GM12878 (cell line): ENCODE data around the gene LITAF. TPM values are rescaled to one million over a fixed set of nuclear protein-coding genes. Genes with fewer than 3 reads are reported as not detected.

Experiments
- ATAC-seq: fragments of 200-7000 bp; cut with Tn5 transposase; 3 replicates; pipeline ENCODE4 v1.9.1; 2020; ENCODE audit warnings: mild to moderate bottlenecking, moderate library complexity
- BruUV-seq: library from RNA; stranded (reverse); fragments of 400-500 nt; replicated peaks from 2 replicates; lab custom pipeline; 2021; lab: Mats Ljungman, UMichigan
- CTCF ChIA-PET: fragments of 300-600 bp; sonication (Branson Sonifier 250); formaldehyde crosslinking; extraction: SDS; loops from one replicate; lab custom pipeline; 2021; ENCODE audit warnings: inconsistent platforms; lab: Yijun Ruan, JAX
- POLR2A ChIA-PET: fragments of 350-600 bp; formaldehyde crosslinking; extraction: SDS; loops from one replicate; lab custom pipeline; 2021; ENCODE audit warnings: inconsistent platforms; lab: Charles Lee
- RAD21 ChIA-PET: fragments of 300-600 bp; sonication (Branson Sonifier 250); formaldehyde crosslinking; loops from one replicate; lab custom pipeline; 2023; ENCODE audit warnings: antibody characterized with exemption; ENCODE audit not compliant: unreplicated experiment; lab: Charles Lee
- SMC1A ChIA-PET: fragments of 300-600 bp; sonication (Branson Sonifier 250); formaldehyde crosslinking; loops from one replicate; lab custom pipeline; 2023; ENCODE audit not compliant: unreplicated experiment, uncharacterized antibody; lab: Charles Lee
- DNase-seq: peaks from one replicate; pipeline ENCODE4 v3.0.0-alpha.2; 2011; ENCODE audit warnings: low read depth, low spot score
- FAIRE-seq: peaks from 3 replicates; lab custom pipeline; 2011; peaks lifted over from hg19 to GRCh38; lab: Jason Lieb, UNC
- H2AFZ ChIP-seq: 2 replicates; pipeline ENCODE4 v1.6.0; 2011; ENCODE audit warnings: low read depth, low read length, control low read depth; ENCODE audit not compliant: control insufficient read depth
- H3K27ac ChIP-seq: 2 replicates; pipeline ENCODE4 v1.5.1; 2011; ENCODE audit warnings: control low read depth; ENCODE audit not compliant: control insufficient read depth, insufficient read depth
- H3K27me3 ChIP-seq, 2 experiments: replicated peaks in 1 of 2; 2 replicates each; pipeline versions ENCODE4 v1.6.0 to v1.6.1; 2011; ENCODE audit warnings: low read length in 1 of 2; ENCODE audit not compliant: control insufficient read depth in 2 of 2, insufficient read depth in 2 of 2
- H3K36me3 ChIP-seq, 2 experiments: 2 replicates each; pipeline ENCODE4 v1.5.1; 2011; ENCODE audit warnings: low read length in 1 of 2; ENCODE audit not compliant: control insufficient read depth in 2 of 2, insufficient read depth in 2 of 2
- H3K4me1 ChIP-seq: 2 replicates; pipeline ENCODE4 v1.6.1; 2011; ENCODE audit warnings: mild to moderate bottlenecking, low read length, moderate library complexity, mixed read lengths; ENCODE audit not compliant: control insufficient read depth, insufficient read depth
- H3K4me2 ChIP-seq: 2 replicates; pipeline ENCODE4 v1.6.0; 2011; ENCODE audit warnings: control low read depth; ENCODE audit not compliant: control insufficient read depth, insufficient read depth
- H3K4me3 ChIP-seq: fragments of 200-600 bp; sonication (generic); 2 replicates; pipeline ENCODE4 v1.5.1; 2016
- H3K79me2 ChIP-seq: 2 replicates; pipeline ENCODE4 v1.6.0; 2011; ENCODE audit warnings: low read length; ENCODE audit not compliant: control insufficient read depth, insufficient read depth
- H3K9ac ChIP-seq: 2 replicates; pipeline ENCODE4 v1.8.0; 2011; ENCODE audit warnings: low read length, control low read depth, mixed read lengths; ENCODE audit not compliant: control insufficient read depth, insufficient read depth
- H3K9me3 ChIP-seq: replicated peaks from 3 replicates; pipeline ENCODE4 v1.5.1; 2011; ENCODE audit warnings: mild to moderate bottlenecking, low read length; ENCODE audit not compliant: control insufficient read depth, insufficient read depth
- H4K20me1 ChIP-seq: 2 replicates; pipeline ENCODE4 v1.6.0; 2011; ENCODE audit not compliant: control insufficient read depth, insufficient read depth
- CEBPB ChIP-seq, 2 experiments: fragments of 150-350 bp in 1 of 2; IDR thresholded peaks; 2 replicates each; pipeline ENCODE4 v1.6.1; 2012 to 2014; ENCODE audit warnings: low read depth in 2 of 2, low read length in 2 of 2, borderline replicate concordance in 1 of 2, inconsistent platforms in 1 of 2
- CTCF ChIP-seq, 3 experiments: IDR thresholded peaks in 2 of 3; conservative IDR thresholded peaks in 1 of 3; 2 replicates each; pipeline ENCODE4 v1.5.1; 2011; ENCODE audit warnings: low read depth in 3 of 3, low read length in 3 of 3, mild to moderate bottlenecking in 3 of 3, control low read depth in 2 of 3, moderate library complexity in 2 of 3, inconsistent platforms in 1 of 3, mixed read lengths in 1 of 3; ENCODE audit not compliant: control insufficient read depth in 2 of 3, insufficient read depth in 1 of 3; ENCODE audit errors: extremely low read depth in 1 of 3
- GABPA ChIP-seq: IDR thresholded peaks from 2 replicates; pipeline ENCODE4 v1.6.1; 2014; ENCODE audit warnings: antibody characterized with exemption, low read depth, mild to moderate bottlenecking, inconsistent platforms
- HDAC2 ChIP-seq: fragments of 200-600 bp; sonication (generic); IDR thresholded peaks from 2 replicates; pipeline ENCODE4 v1.6.1; 2017
- IRF4 ChIP-seq: IDR thresholded peaks from 2 replicates; pipeline ENCODE4 v1.6.1; 2011; ENCODE audit warnings: low read depth, low read length
- MEF2B ChIP-seq: fragments of 450-650 bp; IDR thresholded peaks from 2 replicates; pipeline ENCODE4 v1.6.1; 2018; ENCODE audit warnings: mild to moderate bottlenecking, moderate library complexity; ENCODE audit not compliant: partially characterized antibody, poor library complexity, severe bottlenecking
- MTA3 ChIP-seq: IDR thresholded peaks from 2 replicates; pipeline ENCODE4 v1.6.1; 2012; ENCODE audit warnings: low read length, inconsistent platforms, borderline replicate concordance
- MXI1 ChIP-seq: fragments of 150-350 bp; IDR thresholded peaks from 2 replicates; pipeline ENCODE4 v1.6.1; 2011; ENCODE audit warnings: low read depth, mild to moderate bottlenecking, inconsistent platforms, low read length, improper control_type of control experiment
- NFXL1 ChIP-seq: fragments of 450-650 bp; IDR thresholded peaks from 2 replicates; pipeline ENCODE4 v1.6.1; 2017; ENCODE audit warnings: antibody characterized with exemption, mild to moderate bottlenecking, borderline replicate concordance
- NR2C1 ChIP-seq: fragments of 450-650 bp; IDR thresholded peaks from 2 replicates; pipeline ENCODE4 v1.6.1; 2017; ENCODE audit warnings: antibody characterized with exemption, mild to moderate bottlenecking, moderate library complexity
- PRDM15 ChIP-seq: fragments of 450-650 bp; formaldehyde crosslinking; IDR thresholded peaks from 2 replicates; pipeline ENCODE4 v1.4.0; 2020; ENCODE audit warnings: mild to moderate bottlenecking, moderate library complexity
- RAD51 ChIP-seq: fragments of 450-650 bp; IDR thresholded peaks from 2 replicates; pipeline ENCODE4 v1.6.1; 2016; ENCODE audit warnings: moderate library complexity, mild to moderate bottlenecking, inconsistent platforms
- SUZ12 ChIP-seq: fragments of 200-600 bp; sonication (generic); IDR thresholded peaks from one replicate; pipeline ENCODE4 v1.6.1; 2018; ENCODE audit warnings: antibody characterized with exemption, mild to moderate bottlenecking; ENCODE audit not compliant: unreplicated experiment
- TARDBP ChIP-seq: IDR thresholded peaks from 2 replicates; pipeline ENCODE4 v1.6.1; 2016; ENCODE audit warnings: borderline replicate concordance
- ZBTB11 ChIP-seq: fragments of 450-650 bp; formaldehyde crosslinking; IDR thresholded peaks from 2 replicates; pipeline ENCODE4 v1.5.0; 2022; ENCODE audit warnings: mild to moderate bottlenecking, missing genetic modification characterization
- WGBS: methylation state at CpG from one replicate; pipeline ENCODE4 v1.1.6; 2016; ENCODE audit warnings: low lambda C conversion rate; ENCODE audit not compliant: insufficient replicate concordance, insufficient coverage; ENCODE audit errors: missing lambda C conversion rate; 5-methylcytosine and 5-hydroxymethylcytosine counted together
- in situ Hi-C: fragments of 300-500 bp; cut with MboI; formaldehyde crosslinking; loops from 9 replicates; pipeline ENCODE4 v1.14.3; 2018; ENCODE audit warnings: mixed read lengths
- intact Hi-C: fragments of 100-400 bp; cut with micrococcal nuclease; formaldehyde crosslinking; loops from one replicate; pipeline ENCODE4 v1.14.2; 2022; ENCODE audit not compliant: unreplicated experiment
- polyA plus RNA-seq, 11 experiments: library from polyadenylated mRNA; depleted of rRNA in 4 of 11; unstranded in 6 of 11; stranded (reverse) in 5 of 11; fragments of >200 nt; fragmentation: Nextera tagmentation in 4 of 11; fragmentation: Illumina TruSeq in 1 of 11; extraction: Ambion mirVana in 4 of 11; extraction: Trizol in 1 of 11; gene quantifications; 1 replicate in 1 of 11; 2 replicates in 10 of 11; pipeline versions ENCODE4 v1.2.1 to v1.2.3, GENCODE V29; 2011 to 2016; ENCODE audit warnings: inconsistent platforms in 2 of 11, missing spikeins in 2 of 11, low read depth in 1 of 11
- total RNA-seq, 4 experiments: library from RNA; depleted of rRNA in 3 of 4; stranded (reverse); fragments of >200 nt in 3 of 4; fragmentation: Illumina TruSeq in 1 of 4; extraction: Trizol in 1 of 4; gene quantifications; 2 replicates each; pipeline versions ENCODE4 v1.2.1 to v1.2.3, GENCODE V29; 2013 to 2021

LITAF gene
- total and polyA plus RNA-seq, 10 of the 15 experiments (the other 5 are each of a cell fraction or from before 2014, with no cell fraction given), result 99.2 to 211 (median 147) TPM

GRCh38 chr16:11624205-11624604 is 37.5 kb upstream of the LITAF start:
- H3K4me1 ChIP-seq, result peaks cover 12% of the 10 kb centered on the region
- ChIA-PET RAD21 (no interaction called here), POLR2A (interaction anchor here (0.5 kb wide), 1 partner anchor 13 kb away, joined by 3 read pairs; no protein-coding TSS in a partner anchor), SMC1A (no interaction called here), CTCF (no interaction called here)
- BruUV-seq, result no TSS peak
- no peak overlapping the region for H2AFZ ChIP-seq
- DNase-seq, result no peak
- no peak overlapping the region for H3K9ac ChIP-seq
- no peak overlapping the region for H3K4me3 ChIP-seq
- no peaks in the 10 kb centered on the region for H3K79me2 ChIP-seq
- H3K27ac ChIP-seq, result no peak overlapping the region
- no peaks in the 10 kb centered on the region for H3K9me3 ChIP-seq
- no peak for ATAC-seq
- WGBS, result 72% methylated on average over 4 of the region's 4 CpGs
- intact Hi-C loops, result no loop called here
- in situ Hi-C loops, result no loop called here
- H4K20me1 ChIP-seq, result no peaks in the 10 kb centered on the region
- no peaks in the 10 kb centered on the region for H3K27me3 ChIP-seq
- no peak overlapping the region for H3K4me2 ChIP-seq
- FAIRE-seq, result no peak
- H3K36me3 ChIP-seq, result no peaks in the 10 kb centered on the region
- no peak for TF ChIP-seq NFXL1
- TF ChIP-seq CTCF (IDR thresholded peaks at IDR 0.05 in 2 of 3, conservative IDR thresholded peaks at IDR 0.05 in 1 of 3; ENCODE audit: control insufficient read depth in 2 of 3, extremely low read depth in 1 of 3, insufficient read depth in 1 of 3, low read depth in 3 of 3, low read length in 3 of 3), result no peak
- TF ChIP-seq ZBTB11 (CRISPR knock-in tag), result no peak
- no peak for TF ChIP-seq MEF2B
- no peak for TF ChIP-seq RAD51
- TF ChIP-seq GABPA, result no peak
- TF ChIP-seq PRDM15 (CRISPR knock-in tag), result no peak
- TF ChIP-seq HDAC2, result no peak
- no peak for TF ChIP-seq NR2C1
- no peak for TF ChIP-seq MTA3
- TF ChIP-seq IRF4, result no peak
- no peak for TF ChIP-seq CEBPB (IDR thresholded peaks at IDR 0.05; ENCODE audit: borderline replicate concordance in 1 of 2, low read depth in 2 of 2, low read length in 2 of 2)
- TF ChIP-seq SUZ12, result no peak
- no peak for TF ChIP-seq MXI1
- TF ChIP-seq TARDBP, result no peak
